GM19463 (cell line): Measurements from ENCODE around the gene CCDC188.
"Not testable (repeated sequence)": the region's sequence is repeated elsewhere in the genome, so short reads cannot be mapped to it uniquely, and the experiment has no call there.

Experiments
- ATAC-seq: cut with Tn5 transposase; IDR thresholded peaks from one replicate; pipeline ENCODE4 v1.9.1; 2021; ENCODE audit warnings: mild to moderate bottlenecking, moderate library complexity; ENCODE audit not compliant: unreplicated experiment

The CCDC188 gene

GRCh38 chr22:20171288-20172140 lies 20.7 kb upstream of the CCDC188 start:
- no peak for ATAC-seq

GRCh38 chr22:20170170-20170569 lies 19.3 kb upstream of the CCDC188 start:
- ATAC-seq, result no peak

- no peak for ATAC-seq
Measured at GRCh38 chr22:20169253-20169822, 18.5 kb upstream of the CCDC188 start.

- ATAC-seq, result no peak
Measured at GRCh38 chr22:20167643-20168322, 16.9 kb upstream of the CCDC188 start.

- no peak for ATAC-seq
Measured at GRCh38 chr22:20166703-20167102, 15.8 kb upstream of the CCDC188 start.

- ATAC-seq, result no peak
Measured at GRCh38 chr22:20165913-20166312, 15.1 kb upstream of the CCDC188 start.

GRCh38 chr22:20165421-20165820 lies 14.6 kb upstream of the CCDC188 start:
- no peak for ATAC-seq

GRCh38 chr22:20164863-20165262 lies 14.0 kb upstream of the CCDC188 start:
- ATAC-seq, result no peak

- ATAC-seq, result no peak
Measured at GRCh38 chr22:20160041-20160440, 9.2 kb upstream of the CCDC188 start.

GRCh38 chr22:20159531-20159930 lies 8.7 kb upstream of the CCDC188 start:
- ATAC-seq, result not testable (repeated sequence)

GRCh38 chr22:20159076-20159475 lies 8.2 kb upstream of the CCDC188 start:
- no peak for ATAC-seq

- ATAC-seq, result no peak
Measured at GRCh38 chr22:20158391-20159036, 7.7 kb upstream of the CCDC188 start.

- ATAC-seq, result no peak
Measured at GRCh38 chr22:20157430-20158183, 6.8 kb upstream of the CCDC188 start.

- no peak for ATAC-seq
Measured at GRCh38 chr22:20156611-20157429, 6.0 kb upstream of the CCDC188 start.

- ATAC-seq, result no peak
Measured at GRCh38 chr22:20156042-20156389, 5.2 kb upstream of the CCDC188 start.

GRCh38 chr22:20155330-20156041 lies 4.6 kb upstream of the CCDC188 start:
- ATAC-seq, result no peak

GRCh38 chr22:20154602-20155187 lies 3.8 kb upstream of the CCDC188 start:
- ATAC-seq, result no peak

GRCh38 chr22:20153945-20154344 lies 3.1 kb upstream of the CCDC188 start:
- ATAC-seq, result no peak

- ATAC-seq, result no peak
Measured at GRCh38 chr22:20152464-20152890, 1.6 kb upstream of the CCDC188 start.
